Regular cardiac myocyte (primary cell): ENCODE data around the gene SLC35F4. TPM values are rescaled to one million over a fixed set of nuclear protein-coding genes. Genes with fewer than 3 reads are reported as not detected.

Experiments
- total RNA-seq: library from RNA; depleted of rRNA; stranded (reverse); fragments of >200 nt; gene quantifications from 2 replicates; pipeline ENCODE4 v1.2.3, GENCODE V29; 2014

Gene SLC35F4
- total RNA-seq = not detected in 2 replicates

GRCh38 chr14:57865403-57866198 is at the start of gene SLC35F4:
Gene SLC35F4, minus strand, starts transcription at chr14:57866092.

